Endothelial cell of umbilical vein (primary cell): Measurements from ENCODE around the gene GYPC.

Experiments used
- CTCF ChIP-seq, 2 donors: IDR thresholded peaks; 1 replicate in 1 of 2; 2 replicates in 1 of 2; pipeline ENCODE4 v1.5.1; 2011; ENCODE audit warnings: low read length in 2 of 2, mild to moderate bottlenecking in 2 of 2, moderate library complexity in 2 of 2, control low read depth in 1 of 2, inconsistent platforms in 1 of 2, low read depth in 1 of 2; ENCODE audit not compliant: insufficient read depth in 1 of 2; ENCODE audit errors: extremely low read depth in 1 of 2
- EZH2 ChIP-seq: IDR thresholded peaks from 2 replicates; pipeline ENCODE4 v1.6.1; 2012; ENCODE audit warnings: borderline replicate concordance, low read depth, mild to moderate bottlenecking, moderate library complexity, low read length, inconsistent platforms; ENCODE audit not compliant: severe bottlenecking
- FOS ChIP-seq: IDR thresholded peaks from 2 replicates; pipeline ENCODE4 v1.6.1; 2011; ENCODE audit warnings: mild to moderate bottlenecking, low read length, moderate library complexity, borderline replicate concordance; ENCODE audit not compliant: insufficient read depth
- GATA2 ChIP-seq: IDR thresholded peaks from 2 replicates; pipeline ENCODE4 v1.7.0; 2011; ENCODE audit warnings: low read depth, mild to moderate bottlenecking, moderate library complexity, mixed read lengths, low read length; ENCODE audit not compliant: insufficient read length, insufficient read depth
- JUN ChIP-seq: IDR thresholded peaks from 2 replicates; pipeline ENCODE4 v1.6.1; 2011; ENCODE audit warnings: borderline replicate concordance, low read depth; ENCODE audit not compliant: insufficient read length, insufficient read depth
- MYC ChIP-seq: IDR thresholded peaks from one replicate; pipeline ENCODE4 v1.6.1; 2011; ENCODE audit warnings: mild to moderate bottlenecking, low read depth, low read length
- POLR2A ChIP-seq: IDR thresholded peaks from 2 replicates; pipeline ENCODE4 v1.6.1; 2012; ENCODE audit warnings: low read depth, mild to moderate bottlenecking, control low read depth, low read length
- POLR2AphosphoS5 ChIP-seq: IDR thresholded peaks from 2 replicates; pipeline ENCODE4 v1.6.1; 2012; ENCODE audit warnings: low read depth, mild to moderate bottlenecking, control low read depth, low read length, moderate library complexity; ENCODE audit not compliant: insufficient read depth
- TF ChIP-seq, protein P1 (sequence below): IDR thresholded peaks from 2 replicates; pipeline ENCODE4 v1.6.1; 2011; ENCODE audit not compliant: insufficient read depth, insufficient read length

DNA sequence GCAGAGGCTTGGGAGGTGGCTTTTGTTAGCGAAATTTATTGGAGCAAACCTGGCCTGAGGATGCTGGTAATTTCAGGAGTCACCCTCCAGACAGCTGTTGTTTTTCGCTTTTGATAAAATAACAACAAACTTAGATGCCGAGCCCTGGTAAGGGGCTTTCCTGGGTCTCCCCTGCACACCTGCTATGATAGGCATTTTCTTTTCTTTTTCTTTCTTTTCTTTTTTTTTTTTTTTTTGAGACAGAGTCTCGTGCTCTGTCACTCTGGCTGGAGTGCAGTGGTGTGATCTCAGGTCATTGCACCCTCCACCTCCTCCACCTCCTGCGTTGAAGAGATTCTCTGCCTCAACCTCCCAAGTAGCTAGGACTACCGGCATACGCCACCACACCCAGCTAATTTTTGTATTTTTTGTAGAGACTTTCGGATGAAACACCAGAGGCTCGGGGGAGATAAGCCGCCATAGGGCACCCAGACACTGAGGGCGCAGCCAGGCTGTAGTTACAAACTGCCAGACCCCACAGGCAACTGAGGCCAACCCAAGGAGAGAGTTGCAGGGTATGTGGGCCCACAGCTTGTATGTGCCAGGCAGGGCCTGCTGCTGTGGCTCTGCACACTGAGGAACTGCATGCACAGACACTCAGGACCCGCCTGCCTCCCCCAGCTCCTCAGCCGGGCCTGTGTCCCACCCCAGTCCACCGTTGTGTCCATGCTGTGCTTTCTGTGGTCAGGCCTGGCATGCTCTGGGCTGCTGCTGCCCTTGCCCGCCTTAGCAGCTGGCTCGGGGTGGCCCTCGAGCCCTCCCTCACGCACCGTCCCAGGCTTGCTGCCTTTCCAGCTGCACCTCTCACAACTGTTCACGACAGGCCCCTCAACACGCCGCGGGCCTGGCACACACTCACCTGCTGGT is 3.9 kb downstream of the GYPC start:
- TF ChIP-seq CTCF (IDR thresholded peaks at IDR 0.05; ENCODE audit: extremely low read depth in 1 of 2, insufficient read depth in 1 of 2, low read depth in 1 of 2, low read length in 2 of 2) (no peak), POLR2AphosphoS5 (no peak), JUN (no peak), POLR2A (no peak), EZH2 (no peak), MYC (no peak), GATA2 (no peak), FOS (no peak)
- TF ChIP-seq, protein P1, sequence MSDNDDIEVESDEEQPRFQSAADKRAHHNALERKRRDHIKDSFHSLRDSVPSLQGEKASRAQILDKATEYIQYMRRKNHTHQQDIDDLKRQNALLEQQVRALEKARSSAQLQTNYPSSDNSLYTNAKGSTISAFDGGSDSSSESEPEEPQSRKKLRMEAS, result no peak
